ENCODE results near the gene RNF214.
"Not testable (repeated sequence)": the region's sequence is repeated elsewhere in the genome, so short reads cannot be mapped to it uniquely, and the experiment has no call there.

The RNF214 gene

DNA sequence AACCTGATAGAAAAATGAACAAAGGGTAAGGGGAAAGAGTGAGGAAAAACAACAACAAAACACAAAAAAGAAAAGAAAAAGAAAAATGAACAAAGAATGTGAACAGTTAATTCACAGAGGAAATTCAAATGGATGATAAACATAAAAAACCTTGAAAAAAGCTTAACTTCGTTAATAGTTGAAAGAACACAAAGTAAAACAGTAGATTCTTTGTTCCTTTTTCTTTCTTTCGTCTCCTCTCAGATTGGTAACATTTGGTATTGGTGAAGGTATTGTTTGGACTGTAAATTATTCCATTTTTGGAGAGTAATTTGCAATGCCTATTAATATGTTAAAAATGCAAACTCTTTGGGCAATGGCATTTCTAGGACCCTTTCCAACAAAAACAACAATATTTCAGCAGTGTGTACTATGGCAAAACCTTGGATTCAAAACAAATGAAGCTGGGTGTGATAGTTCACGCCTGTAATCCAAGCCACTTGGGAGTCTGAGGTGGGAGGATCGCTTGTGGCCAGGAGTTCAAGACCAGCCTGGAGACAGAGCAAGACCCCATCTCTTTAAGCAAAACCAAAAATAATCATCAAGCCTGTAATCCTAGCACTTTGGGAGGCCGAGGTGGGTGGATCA is 86.9 kb downstream of the RNF214 start:
- no peak for DNase-seq

DNA sequence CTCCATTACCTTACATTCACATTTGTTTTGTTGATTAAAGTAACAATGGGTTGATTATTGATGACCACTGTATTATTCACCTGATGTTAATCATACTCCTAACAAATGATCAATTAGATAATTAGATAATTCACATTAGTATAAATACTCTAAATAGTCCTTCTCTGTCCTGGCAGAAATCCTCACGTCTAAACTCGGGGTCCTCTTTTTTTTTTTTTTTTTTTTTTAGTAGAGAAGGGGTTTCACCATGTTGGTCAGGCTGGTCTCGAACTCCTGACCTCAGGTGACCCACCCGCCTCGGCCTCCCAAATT is 94.7 kb downstream of the RNF214 start:
- DNase-seq, result not testable (repeated sequence)

GRCh38 chr11:117327567-117328374 is 95.3 kb downstream of the RNF214 start, which contains the start of gene CEP164:
Gene CEP164 (plus strand): TSS chr11:117327854. CDS start chr11:117338587, 10,733 bp downstream.
- DNase-seq, result peak; percentile 99

- peak; percentile 63 for DNase-seq
Observed at GRCh38 chr11:117328375-117329010, 96.0 kb downstream of the RNF214 start.

DNA sequence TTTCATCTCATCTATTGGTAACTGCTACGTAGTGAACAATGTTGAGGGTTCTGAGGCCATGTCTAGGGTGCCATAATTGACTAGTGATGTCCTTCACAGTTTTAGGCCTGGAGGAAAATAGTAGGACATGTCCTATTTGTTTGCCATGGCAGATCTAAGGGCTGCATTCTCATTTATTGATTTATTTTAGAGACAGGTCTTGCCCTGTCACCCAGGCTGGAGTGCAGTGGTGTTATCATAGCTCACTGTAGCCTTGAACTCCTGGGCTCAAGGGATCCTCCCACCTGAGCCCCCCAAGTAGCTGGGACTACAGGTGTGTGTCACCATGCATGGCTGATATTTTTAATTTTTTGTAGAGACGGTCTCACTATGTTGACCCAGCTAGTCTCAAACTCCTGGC is 100.4 kb downstream of the RNF214 start:
- DNase-seq, result no peak

GRCh38 chr11:117333917-117334316 is 101.4 kb downstream of the RNF214 start:
- no peak for DNase-seq

GRCh38 chr11:117334896-117335295 is 102.4 kb downstream of the RNF214 start:
- no peak for DNase-seq

DNA sequence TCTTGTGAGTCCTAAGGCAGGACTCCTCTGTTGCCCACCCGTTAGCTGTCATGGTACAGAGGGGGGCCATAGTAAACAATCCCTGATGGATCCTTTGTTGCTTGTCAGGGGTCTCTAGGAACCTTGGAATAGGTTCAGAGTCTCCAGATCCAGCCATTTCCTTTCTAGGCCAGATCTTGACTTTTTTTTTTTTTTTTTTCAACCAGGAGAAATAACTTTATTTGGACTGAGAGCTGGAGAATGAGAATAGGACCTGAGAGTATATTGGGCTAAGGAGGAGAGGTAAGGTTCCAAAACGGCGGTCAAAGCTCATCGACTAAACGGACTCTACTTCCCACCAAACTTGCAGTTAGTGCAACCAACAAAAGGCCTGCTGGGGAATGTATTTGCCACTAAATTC is 102.9 kb downstream of the RNF214 start:
- DNase-seq, result no peak
